HG03025 (cell line): ENCODE measurements around the gene C10orf105.

Source experiments
- ATAC-seq: cut with Tn5 transposase; IDR thresholded peaks from one replicate; pipeline ENCODE4 v1.9.1; 2021; ENCODE audit warnings: mild to moderate bottlenecking, moderate library complexity; ENCODE audit not compliant: unreplicated experiment, low FRiP score

C10orf105 gene

GRCh38 chr10:71684356-71685173 is 35.0 kb downstream of the C10orf105 start:
- no peak for ATAC-seq

DNA sequence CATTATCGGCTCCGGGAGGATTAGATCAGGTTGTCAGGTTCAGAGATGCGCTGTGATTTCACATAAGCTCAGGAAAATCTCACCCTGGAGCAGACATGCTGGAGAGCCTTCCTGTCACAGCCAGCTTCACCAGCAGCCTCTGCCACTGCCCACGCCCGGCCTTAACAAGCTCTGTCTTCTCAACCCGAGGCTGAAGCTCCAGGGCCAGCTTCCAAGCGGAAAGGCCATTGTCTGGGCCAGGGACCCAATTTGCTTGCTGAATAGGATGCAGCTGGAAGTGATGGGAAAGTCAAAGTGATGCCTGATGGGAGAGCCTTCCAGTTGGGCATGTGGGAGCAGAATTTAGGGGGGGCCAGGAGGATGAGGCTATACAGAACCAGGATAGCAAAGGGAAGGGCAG is 36.3 kb downstream of the C10orf105 start:
- ATAC-seq: no peak

- ATAC-seq: no peak
These were observed 37.6 kb downstream of the C10orf105 start for GRCh38 chr10:71681977-71682376.

GRCh38 chr10:71679425-71679824 is 40.2 kb downstream of the C10orf105 start:
- no peak for ATAC-seq

DNA sequence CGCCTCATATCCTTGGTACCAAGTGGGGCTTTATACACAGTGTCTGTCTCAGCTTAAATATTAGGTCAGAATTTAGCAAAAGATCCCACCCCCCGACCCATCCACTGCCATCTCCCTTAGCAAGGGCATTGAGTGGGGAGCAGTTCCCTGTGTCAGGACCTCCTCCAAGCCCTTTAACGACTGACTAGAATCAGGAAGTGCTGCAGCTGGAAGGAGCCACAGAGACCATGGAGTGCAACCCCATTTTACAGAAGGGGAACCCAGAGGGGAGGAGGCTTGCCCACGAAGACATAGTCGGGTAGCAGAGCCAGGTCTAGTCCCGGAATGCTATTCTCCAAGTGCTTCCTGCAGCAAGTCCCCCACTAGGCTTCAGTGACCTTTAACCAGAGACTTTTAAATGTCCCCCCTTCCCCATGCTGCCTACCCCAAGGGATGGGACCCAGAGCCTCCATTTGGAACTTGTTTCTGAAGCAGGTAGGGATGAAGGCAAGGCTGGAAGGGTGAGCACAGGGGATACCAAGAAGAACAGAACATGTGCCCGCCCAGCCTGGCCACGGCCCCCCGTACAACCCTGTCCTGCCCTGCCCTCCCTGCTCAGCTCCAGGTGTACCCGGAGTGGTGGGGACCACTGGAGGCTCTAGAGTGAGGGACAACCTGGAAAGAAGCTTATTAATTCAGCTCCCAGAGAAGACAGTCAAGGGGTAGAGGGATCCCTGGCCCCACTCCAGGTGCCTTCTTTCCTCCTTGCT is 41.3 kb downstream of the C10orf105 start:
- no peak for ATAC-seq

DNA sequence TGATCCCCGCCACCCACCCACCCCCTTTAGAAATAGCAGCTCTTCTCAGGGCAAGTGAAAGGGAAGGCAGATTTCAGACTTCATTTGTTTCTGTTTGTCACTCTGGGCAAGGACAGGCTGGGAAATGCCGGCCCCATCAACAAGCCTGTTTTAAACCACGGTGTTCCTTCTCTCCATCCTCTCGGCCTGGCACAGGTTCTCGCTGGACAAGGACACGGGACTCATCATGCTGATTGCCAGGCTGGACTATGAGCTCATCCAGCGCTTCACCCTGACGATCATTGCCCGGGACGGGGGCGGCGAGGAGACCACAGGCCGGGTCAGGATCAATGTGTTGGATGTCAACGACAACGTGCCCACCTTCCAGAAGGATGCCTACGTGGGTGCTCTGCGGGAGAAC is 42.3 kb downstream of the C10orf105 start:
- no peak for ATAC-seq

GRCh38 chr10:71675295-71675970 is 44.1 kb downstream of the C10orf105 start:
- ATAC-seq: no peak

- ATAC-seq: no peak
These were observed 47.3 kb downstream of the C10orf105 start for GRCh38 chr10:71671994-71672946.

- ATAC-seq: no peak
These were observed 52.2 kb downstream of the C10orf105 start for GRCh38 chr10:71667387-71667752.

GRCh38 chr10:71666639-71667386 is 52.8 kb downstream of the C10orf105 start:
- no peak for ATAC-seq

DNA sequence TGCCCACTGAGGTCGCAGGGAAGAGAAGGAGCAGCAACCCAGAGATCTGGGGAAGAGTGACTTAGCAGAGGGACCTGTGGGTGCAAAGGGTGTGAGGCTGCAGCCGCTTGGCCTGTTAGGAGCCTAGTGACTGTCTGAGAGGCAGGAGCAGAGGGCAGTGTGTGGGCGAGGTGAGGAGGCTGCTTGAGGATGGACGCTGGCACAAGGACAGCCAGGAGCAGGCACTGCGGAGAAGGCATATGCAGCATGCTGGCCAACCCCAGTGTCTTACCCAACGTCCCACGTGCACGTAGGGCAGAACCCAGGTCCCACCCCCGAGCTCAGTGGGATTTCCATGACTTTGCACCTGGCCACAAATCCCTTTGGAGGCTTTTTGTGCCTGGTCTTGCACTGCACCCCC is 54.1 kb downstream of the C10orf105 start:
- no peak for ATAC-seq

DNA sequence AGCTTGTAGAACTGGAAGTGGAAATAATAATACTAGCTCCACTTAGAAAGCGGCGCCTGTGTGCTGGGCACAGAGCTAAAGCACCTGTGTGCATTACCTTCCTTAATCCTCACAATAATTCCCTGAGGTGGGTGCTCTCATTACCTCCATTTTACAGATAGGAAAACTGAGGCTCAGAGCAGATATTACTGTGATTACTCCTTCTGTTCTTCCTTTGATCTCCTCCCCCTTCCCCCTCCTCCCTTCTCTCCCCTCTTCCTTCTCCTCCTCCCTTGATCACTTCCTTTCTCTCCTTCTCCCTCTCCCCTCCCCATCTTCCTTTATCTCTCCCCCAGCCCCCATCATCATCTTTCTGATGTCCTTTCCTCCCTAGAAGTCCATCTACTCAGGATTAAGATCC is 55.0 kb downstream of the C10orf105 start:
- ATAC-seq: no peak

GRCh38 chr10:71663311-71663710 is 56.3 kb downstream of the C10orf105 start:
- no peak for ATAC-seq

- ATAC-seq: no peak
These were observed 57.7 kb downstream of the C10orf105 start for GRCh38 chr10:71661779-71662336.
